Coronary artery (tissue), 2 donors: ENCODE results near the gene THAP12.
A peak's percentile ranks its signal among the peaks of the same experiment; 100 is the strongest.

Experiments
- DNase-seq: peaks from one replicate; pipeline ENCODE4 v3.0.0-alpha.2; 2017; ENCODE audit warnings: low spot score
- H3K27ac ChIP-seq, 2 donors: fragments of 200-600 bp; sonication (generic); one replicate each; pipeline ENCODE4 v1.5.1; 2016 to 2019
- H3K4me3 ChIP-seq: fragments of 200-600 bp; sonication (generic); 2 replicates; pipeline ENCODE4 v1.5.1; 2016; ENCODE audit warnings: mild to moderate bottlenecking, moderate library complexity
- CTCF ChIP-seq: fragments of 200-600 bp; sonication (generic); IDR thresholded peaks from one replicate; pipeline ENCODE4 v1.5.1; 2019; ENCODE audit warnings: antibody characterized with exemption

The THAP12 gene

GRCh38 chr11:76379807-76380158 lies 1.1 kb downstream of the THAP12 start:
- DNase-seq: no peak
- H3K27ac ChIP-seq: no peak overlapping the region
- TF ChIP-seq CTCF: no peak
- H3K4me3 ChIP-seq: peak overlapping the region; percentile 91

DNA sequence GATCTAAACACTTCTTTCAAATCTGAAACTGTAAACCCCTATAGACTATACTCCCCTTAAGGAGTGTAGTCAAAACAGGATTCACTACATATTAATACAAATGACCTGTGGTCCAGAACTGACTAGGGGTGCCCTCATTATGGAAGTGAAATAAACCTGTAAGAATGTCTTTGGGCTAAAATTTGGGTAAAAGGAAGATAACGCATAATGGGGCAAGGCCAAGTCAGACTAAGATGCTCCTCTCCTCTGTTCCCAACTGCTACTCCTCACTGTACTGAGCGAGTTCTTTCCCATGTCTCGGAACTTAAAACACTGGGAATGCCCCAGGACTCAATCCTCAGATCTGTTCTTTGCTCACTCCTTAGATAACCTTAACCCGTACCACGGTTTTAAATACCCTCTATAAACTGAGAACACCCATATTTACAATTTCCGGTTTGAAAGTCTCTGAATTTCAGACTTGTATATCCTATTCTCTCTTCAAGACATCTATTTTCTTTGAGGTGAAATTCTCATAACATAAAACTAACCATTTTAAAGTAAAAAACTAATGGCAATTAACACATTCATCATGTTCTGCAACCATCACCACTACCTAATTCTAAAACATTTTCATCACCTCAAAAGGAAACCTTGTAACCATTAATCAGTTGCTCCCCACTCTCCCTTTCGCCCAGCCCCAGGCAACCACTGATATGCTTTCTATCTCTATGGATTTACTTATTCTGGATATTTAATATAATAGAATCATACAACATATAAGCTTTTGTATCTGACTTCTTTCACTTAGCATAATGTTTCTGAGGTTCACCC lies 4.0 kb downstream of the THAP12 start:
- no peak for TF ChIP-seq CTCF
- no peak overlapping the region for H3K4me3 ChIP-seq
- DNase-seq: no peak
- H3K27ac ChIP-seq: no peak overlapping the region

DNA sequence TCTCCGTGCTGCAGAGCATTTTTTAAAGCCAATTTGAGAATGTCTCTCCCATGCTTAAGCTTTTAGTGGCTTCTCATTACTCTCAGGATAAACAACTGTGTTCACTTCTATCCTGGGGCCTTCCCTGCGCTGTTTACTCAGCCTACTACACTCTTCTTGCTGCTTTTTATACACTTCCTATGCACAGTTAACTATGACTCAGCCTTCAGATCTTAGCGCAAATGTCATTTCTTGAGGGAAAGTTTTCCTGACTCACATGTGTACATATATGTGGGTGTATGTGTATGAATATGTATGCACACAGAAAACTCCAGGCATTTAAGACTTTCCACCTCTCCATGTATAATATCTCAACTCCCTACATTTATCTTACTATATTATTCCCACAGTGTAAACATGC lies 9.8 kb downstream of the THAP12 start:
- H3K27ac ChIP-seq: no peak overlapping the region
- DNase-seq: no peak
- no peak for TF ChIP-seq CTCF
- H3K4me3 ChIP-seq: no peak overlapping the region

GRCh38 chr11:76369406-76369805 lies 11.5 kb downstream of the THAP12 start:
- TF ChIP-seq CTCF: no peak
- no peak overlapping the region for H3K4me3 ChIP-seq
- DNase-seq: no peak
- H3K27ac ChIP-seq: no peak overlapping the region

DNA sequence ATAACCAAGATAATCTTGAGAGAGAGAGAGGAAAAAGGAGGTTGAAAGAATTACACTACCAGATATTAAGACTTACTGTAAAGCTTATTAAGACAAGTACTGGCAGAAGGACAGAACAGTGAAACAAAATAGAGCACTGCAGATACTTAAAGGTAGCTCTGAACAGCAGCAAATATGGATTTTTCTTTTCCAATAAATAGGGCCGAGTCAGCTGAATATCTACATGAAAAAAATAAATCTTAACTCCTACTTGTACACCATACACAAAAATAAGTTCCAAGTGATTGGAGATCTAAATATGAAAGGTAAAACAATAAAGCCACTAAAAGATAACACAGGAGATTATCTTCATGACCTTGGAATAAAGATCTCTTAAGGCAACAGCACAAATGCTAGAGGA lies 12.4 kb downstream of the THAP12 start:
- no peak overlapping the region for H3K27ac ChIP-seq
- no peak for TF ChIP-seq CTCF
- no peak for DNase-seq
- H3K4me3 ChIP-seq: no peak overlapping the region

DNA sequence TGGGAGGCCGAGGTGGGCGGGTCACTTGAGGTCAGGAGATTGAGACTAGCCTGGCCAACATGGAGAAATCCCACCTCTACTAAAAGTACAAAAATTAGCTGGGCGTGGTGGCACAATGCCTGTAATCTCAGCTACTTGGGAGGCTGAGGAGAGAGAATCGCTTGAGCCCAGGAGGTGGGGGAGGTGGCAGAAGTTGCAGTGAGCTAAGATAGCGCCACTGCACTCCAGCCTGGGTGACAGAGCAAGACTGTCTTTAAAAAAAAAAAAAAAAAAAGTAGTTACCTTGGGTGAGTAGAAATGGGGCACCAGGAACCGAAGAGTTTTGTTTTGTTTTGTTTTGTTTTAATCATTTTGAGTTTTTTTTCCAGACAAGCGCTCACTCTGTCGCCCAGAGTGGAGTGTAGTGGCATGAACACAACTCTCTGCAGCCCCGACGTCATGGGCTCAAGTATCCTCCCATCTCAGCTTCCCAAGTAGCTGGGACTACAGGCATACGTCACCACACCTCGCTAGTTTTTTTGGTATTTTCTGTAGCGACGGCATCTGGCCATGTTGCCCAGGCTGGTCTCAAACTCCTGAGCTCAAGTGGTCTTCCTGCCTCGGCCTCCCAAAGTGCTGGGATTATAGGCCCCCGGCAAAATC lies 15.8 kb downstream of the THAP12 start:
- no peak for TF ChIP-seq CTCF
- Histone ChIP-seq H3K4me3 (no peak overlapping the region), H3K27ac (no peak overlapping the region)
- no peak for DNase-seq

- TF ChIP-seq CTCF: no peak
- no peak for DNase-seq
- no peak overlapping the region for H3K4me3 ChIP-seq
Measured at GRCh38 chr11:76362716-76363115, 18.2 kb downstream of the THAP12 start.

More at GRCh38 chr11:76362716-76363115, 18.2 kb downstream of the THAP12 start:
- no peak overlapping the region for H3K27ac ChIP-seq
